MCF 10A (cell line): Measurements from ENCODE around the gene CACNA2D4. TPM values are rescaled to one million over a fixed set of nuclear protein-coding genes. Genes with fewer than 3 reads are reported as not detected.

ENCODE experiments used
- BruUV-seq: library from RNA; stranded (reverse); fragments of 400-500 nt; replicated peaks from 2 replicates; lab custom pipeline; 2021; lab: Mats Ljungman, UMichigan
- CTCF ChIA-PET: fragments of 300-600 bp; sonication (Branson Sonifier 250); formaldehyde crosslinking; extraction: SDS; loops from one replicate; lab custom pipeline; 2021; ENCODE audit warnings: antibody characterized with exemption, inconsistent platforms; lab: Yijun Ruan, JAX
- POLR2A ChIA-PET: fragments of 300-600, 350-650 bp; sonication (Branson Sonifier 250); formaldehyde crosslinking; extraction: SDS; loops from one replicate; lab custom pipeline; 2020; ENCODE audit warnings: antibody characterized with exemption, inconsistent platforms; lab: Yijun Ruan, JAX
- DNase-seq: peaks from one replicate; pipeline ENCODE4 v3.0.0-alpha.2; 2018; ENCODE audit not compliant: unreplicated experiment
- H3K27ac Mint-ChIP-seq: one replicate; pipeline ENCODE4 v1.8.0; 2022; ENCODE audit warnings: mild to moderate bottlenecking, low read depth, mixed read lengths; ENCODE audit not compliant: unreplicated experiment
- H3K27me3 Mint-ChIP-seq: one replicate; pipeline ENCODE4 v1.8.0; 2022; ENCODE audit warnings: mixed read lengths; ENCODE audit not compliant: insufficient read depth, unreplicated experiment
- H3K36me3 Mint-ChIP-seq: one replicate; pipeline ENCODE4 v1.8.0; 2022; ENCODE audit warnings: mild to moderate bottlenecking, moderate library complexity, mixed read lengths; ENCODE audit not compliant: insufficient read depth, unreplicated experiment
- H3K4me1 Mint-ChIP-seq: one replicate; pipeline ENCODE4 v1.8.0; 2022; ENCODE audit warnings: mixed read lengths; ENCODE audit not compliant: insufficient read depth, unreplicated experiment
- H3K4me3 Mint-ChIP-seq: one replicate; pipeline ENCODE4 v1.8.0; 2022; ENCODE audit warnings: mild to moderate bottlenecking, moderate library complexity, mixed read lengths; ENCODE audit not compliant: unreplicated experiment
- H3K9me3 Mint-ChIP-seq: one replicate; pipeline ENCODE4 v1.8.0; 2022; ENCODE audit warnings: mixed read lengths; ENCODE audit not compliant: unreplicated experiment
- CTCF ChIP-seq: fragments of 200-600 bp; IDR thresholded peaks from one replicate; pipeline ENCODE4 v1.8.0; 2022; ENCODE audit warnings: antibody characterized with exemption, mild to moderate bottlenecking; ENCODE audit not compliant: unreplicated experiment
- intact Hi-C: fragments of 100-400 bp; cut with micrococcal nuclease; formaldehyde crosslinking; loops from 2 replicates; pipeline ENCODE4 v1.14.1; 2022
- total RNA-seq: library from RNA; stranded (reverse); gene quantifications from 2 replicates; pipeline ENCODE4 v1.2.3, GENCODE V29; 2022

The CACNA2D4 gene
- total RNA-seq, 1 experiment from 2014 or later, result not detected

DNA sequence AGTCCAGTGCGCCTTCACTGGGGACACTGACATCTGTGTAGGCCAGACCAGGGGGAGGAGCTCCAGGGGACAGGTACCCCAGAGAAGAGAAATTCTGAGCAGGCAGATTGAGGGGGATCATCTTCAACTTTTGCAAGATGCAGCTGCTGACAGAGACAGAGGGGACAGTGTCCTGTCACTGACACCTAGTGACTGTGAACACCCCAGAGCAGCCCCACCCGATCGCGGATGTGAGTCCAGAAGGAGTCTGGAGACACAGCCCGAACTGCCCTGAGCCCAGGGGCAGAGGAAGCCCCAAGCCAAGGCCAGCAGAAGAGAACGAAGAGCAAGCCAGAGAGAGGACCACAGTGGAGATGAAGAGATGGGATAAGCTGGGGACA lies 119.8 kb downstream of the CACNA2D4 start:
- CTCF ChIA-PET, result interaction anchor here (1.7 kb wide), 1 partner anchor 141 kb away, joined by 15 read pairs; no protein-coding TSS in a partner anchor

DNA sequence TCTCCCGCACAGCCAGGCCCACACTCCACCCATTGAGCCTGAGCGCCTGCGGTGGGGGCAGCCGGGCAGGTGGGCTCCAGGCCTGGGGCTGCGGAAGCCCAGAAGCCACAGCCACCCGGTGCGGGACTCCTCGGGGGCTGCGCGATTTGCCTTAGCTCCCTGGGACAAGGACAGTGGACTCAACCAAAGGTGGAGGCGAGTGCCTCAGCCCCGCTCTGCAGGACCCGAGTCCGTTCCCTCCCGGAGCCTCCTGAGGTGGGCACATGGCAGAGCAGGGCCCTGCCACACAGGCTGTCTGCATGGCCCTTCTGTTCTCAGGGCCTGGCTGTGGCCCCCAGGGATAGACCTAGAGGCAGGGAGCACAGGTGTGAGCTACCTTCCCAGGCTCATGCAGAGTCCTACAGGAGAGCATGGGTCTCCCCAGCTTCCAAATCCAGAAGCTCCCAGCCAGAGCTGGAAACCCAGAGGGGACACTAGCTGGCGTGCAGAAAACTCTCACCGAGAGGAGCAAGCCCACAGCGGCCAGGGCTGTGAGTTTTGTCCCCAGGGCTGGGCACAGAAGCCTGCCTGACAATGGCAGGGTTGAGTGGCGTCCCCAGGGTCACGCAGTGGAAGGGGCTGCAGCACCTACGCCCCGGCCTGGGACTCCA lies 120.3 kb downstream of the CACNA2D4 start:
- ChIA-PET POLR2A (interaction anchor here (0.5 kb wide), 1 partner anchor 32 kb away, joined by 3 read pairs; no protein-coding TSS in a partner anchor), CTCF (interaction anchor here (1.7 kb wide), 1 partner anchor 142 kb away, joined by 15 read pairs; no protein-coding TSS in a partner anchor)

More for the DNA sequence above, 119.8 kb downstream of the CACNA2D4 start:
- no peak for DNase-seq
- Mint-ChIP-seq H3K27ac (no peak overlapping the region), H3K4me3 (no peak overlapping the region), H3K4me1 (peaks cover 6% of the 10 kb centered on the region), H3K27me3 (no peaks in the 10 kb centered on the region), H3K36me3 (peaks cover 2% of the 10 kb centered on the region), H3K9me3 (no peaks in the 10 kb centered on the region)
- TF ChIP-seq CTCF, result no peak
- POLR2A ChIA-PET, result no interaction called here
- no TSS peak for BruUV-seq
- intact Hi-C loops, result loop anchor here (5.0 kb wide), 1 partner anchor 484 kb away; no protein-coding TSS in a partner anchor

DNA sequence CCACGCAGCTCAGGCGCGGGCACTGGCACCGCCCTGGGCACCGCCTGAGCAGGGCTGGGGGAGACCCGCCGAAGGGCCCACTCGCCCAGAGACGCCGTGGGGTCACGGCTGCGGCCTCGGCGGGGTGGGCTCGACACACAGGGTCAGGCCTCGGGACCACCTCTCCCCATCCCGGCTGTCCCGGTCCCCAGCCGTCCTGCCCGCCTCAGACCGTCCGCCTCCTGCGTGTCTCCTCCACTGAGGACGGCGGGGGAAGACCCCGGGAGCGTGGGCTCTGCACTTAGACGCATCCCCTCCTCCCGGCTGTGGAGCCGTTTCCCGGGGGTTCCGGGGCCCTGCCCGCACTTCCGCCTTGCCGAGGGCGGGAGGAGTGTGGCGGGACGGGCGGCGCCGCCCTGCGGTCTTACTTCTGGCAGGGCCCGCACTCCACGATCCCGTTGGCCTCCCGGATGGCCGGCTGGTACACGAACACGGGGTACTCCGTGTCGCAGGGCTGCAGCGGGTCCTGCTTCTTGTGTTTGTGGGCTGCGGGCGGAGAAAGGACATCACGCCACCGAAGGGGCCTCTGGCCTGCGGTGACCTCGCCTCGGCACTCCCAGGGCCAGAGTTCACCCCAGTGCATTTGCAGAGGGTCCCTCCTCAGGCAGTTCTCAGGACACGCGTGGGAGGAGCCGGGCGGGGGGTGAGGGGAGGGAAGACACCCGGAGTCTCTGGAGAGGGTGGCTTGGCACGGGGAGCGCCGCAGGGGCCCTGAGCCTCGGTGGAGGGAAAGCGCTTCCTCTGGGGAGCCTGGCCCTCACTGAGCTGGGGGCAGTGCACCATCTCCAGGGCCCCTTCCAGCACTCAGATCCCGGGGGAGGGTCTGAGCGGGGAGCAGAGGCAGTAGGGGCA lies 121.2 kb downstream of the CACNA2D4 start:
- ChIA-PET POLR2A (interaction anchor here (0.5 to 2.7 kb wide), 2 partner anchors 33 to 143 kb away, joined by 3 to 16 read pairs; no protein-coding TSS in a partner anchor), CTCF (interaction anchor here (1.7 to 9.5 kb wide), 2 partner anchors 143 kb away, joined by 15 to 141 read pairs; no protein-coding TSS in a partner anchor)
- H3K4me1 Mint-ChIP-seq, result peaks cover 6% of the 10 kb centered on the region
- H3K27ac Mint-ChIP-seq, result no peak overlapping the region
- peak overlapping the region; percentile 47 for H3K4me3 Mint-ChIP-seq
- no peak for DNase-seq
- no peaks in the 10 kb centered on the region for H3K27me3 Mint-ChIP-seq
- H3K36me3 Mint-ChIP-seq, result peaks cover 6% of the 10 kb centered on the region
- no TSS peak for BruUV-seq
- H3K9me3 Mint-ChIP-seq, result no peaks in the 10 kb centered on the region
- TF ChIP-seq CTCF, result no peak
- intact Hi-C loops, result loop anchor here (5.0 kb wide), 1 partner anchor 485 kb away; no protein-coding TSS in a partner anchor

More for the DNA sequence above, 120.3 kb downstream of the CACNA2D4 start:
- H3K9me3 Mint-ChIP-seq, result no peaks in the 10 kb centered on the region
- DNase-seq, result no peak
- peaks cover 6% of the 10 kb centered on the region for H3K4me1 Mint-ChIP-seq
- H3K27ac Mint-ChIP-seq, result no peak overlapping the region
- no peaks in the 10 kb centered on the region for H3K27me3 Mint-ChIP-seq
- H3K4me3 Mint-ChIP-seq, result no peak overlapping the region
- no peak for TF ChIP-seq CTCF
- intact Hi-C loops, result loop anchor here (5.0 kb wide), 1 partner anchor 484 kb away; no protein-coding TSS in a partner anchor
- peaks cover 6% of the 10 kb centered on the region for H3K36me3 Mint-ChIP-seq
- no TSS peak for BruUV-seq
